Activated T-helper 2 cell treated with anti-CD3 and anti-CD28 coated beads, Interferon-gamma antibody, Interleukin-2, Interleukin-4, amounts not matched to agents 10 μg/mL and 5 μg/mL and 100 μg/mL, durations not matched to agents 14 hours and 24 hours and 36 hours (primary cell): ENCODE measurements around the gene LDB2. TPM values are rescaled to one million over a fixed set of nuclear protein-coding genes. Genes with fewer than 3 reads are reported as not detected.

Experiments used
- DNase-seq: peaks from one replicate; pipeline ENCODE4 v3.0.0; 2021; ENCODE audit warnings: low spot score
- H3K27ac Mint-ChIP-seq: one replicate; pipeline ENCODE4 v1.8.0; 2021; ENCODE audit warnings: mixed read lengths
- H3K27me3 Mint-ChIP-seq: one replicate; pipeline ENCODE4 v1.8.0; 2021; ENCODE audit warnings: low read depth, mixed read lengths
- H3K36me3 Mint-ChIP-seq: one replicate; pipeline ENCODE4 v1.8.0; 2021; ENCODE audit warnings: low read depth, mixed read lengths
- H3K4me1 Mint-ChIP-seq: one replicate; pipeline ENCODE4 v1.8.0; 2021; ENCODE audit warnings: low read depth, mixed read lengths
- H3K4me3 Mint-ChIP-seq: one replicate; pipeline ENCODE4 v1.8.0; 2021; ENCODE audit warnings: low read depth, mild to moderate bottlenecking, moderate library complexity, mixed read lengths
- H3K9me3 Mint-ChIP-seq: one replicate; pipeline ENCODE4 v1.8.0; 2021; ENCODE audit warnings: mixed read lengths
- intact Hi-C: fragments of 100-400 bp; cut with micrococcal nuclease; formaldehyde crosslinking; loops from one replicate; pipeline ENCODE4 v1.15.1; 2023
- total RNA-seq: library from RNA; stranded (reverse); gene quantifications from 2 replicates; pipeline ENCODE4 v1.2.3, GENCODE V29; 2022

The LDB2 gene
- total RNA-seq, 1 donor from 2014 or later: not detected

DNA sequence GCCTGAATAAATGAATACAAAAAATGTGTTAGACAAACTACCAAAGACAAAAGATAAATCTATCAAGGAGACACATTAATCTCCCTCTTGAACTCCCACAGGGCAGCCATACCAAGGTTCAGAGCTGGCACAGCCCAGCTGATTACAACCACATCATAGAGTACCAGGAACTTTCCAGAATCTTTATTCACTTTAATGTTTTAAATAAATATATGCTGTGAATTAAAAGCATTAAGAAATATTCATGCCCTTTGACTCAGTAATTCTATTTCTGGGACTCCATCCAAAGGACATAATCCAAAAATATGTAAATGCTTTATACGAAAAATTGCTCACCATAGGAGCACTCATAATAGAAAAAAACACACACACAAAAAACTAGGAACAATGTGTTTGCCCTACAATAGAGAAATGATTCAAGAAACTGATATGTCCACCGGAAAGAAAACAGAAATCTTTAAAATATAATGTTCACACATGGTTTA lies 126.0 kb downstream of the LDB2 start:
- H3K4me1 Mint-ChIP-seq: no peaks in the 10 kb centered on the region
- H3K36me3 Mint-ChIP-seq: no peaks in the 10 kb centered on the region
- intact Hi-C loops: no loop called here
- H3K9me3 Mint-ChIP-seq: no peaks in the 10 kb centered on the region
- no peak overlapping the region for H3K27ac Mint-ChIP-seq
- no peak for DNase-seq
- no peak overlapping the region for H3K4me3 Mint-ChIP-seq
- H3K27me3 Mint-ChIP-seq: no peaks in the 10 kb centered on the region

DNA sequence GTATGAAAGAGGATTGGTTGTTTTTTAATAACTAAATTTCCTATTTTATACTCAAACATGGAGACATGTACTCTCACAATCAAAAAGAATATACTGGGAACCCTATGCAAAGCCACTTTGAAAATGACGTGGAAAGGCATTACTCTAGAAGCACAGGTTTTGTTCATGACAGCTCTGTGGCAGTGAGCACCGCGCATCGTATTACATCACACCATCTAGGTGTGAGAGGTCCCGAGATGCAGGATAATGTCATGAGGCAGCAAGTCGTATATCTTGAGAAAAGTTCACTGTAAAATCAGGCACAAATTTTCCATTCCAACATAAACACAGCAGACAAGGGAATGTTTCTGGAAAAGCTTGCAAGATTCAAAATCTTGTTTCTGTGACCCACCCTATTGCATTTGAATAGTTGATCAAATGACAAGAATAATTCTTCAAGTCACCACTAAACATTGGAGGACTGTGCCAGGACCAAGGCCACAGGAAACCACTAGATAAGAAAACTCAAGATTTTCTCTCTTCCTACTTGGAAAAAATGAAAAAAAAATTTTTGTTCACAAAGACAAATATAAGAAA lies 127.6 kb downstream of the LDB2 start:
- Mint-ChIP-seq H3K27me3 (no peaks in the 10 kb centered on the region), H3K4me3 (no peak overlapping the region), H3K27ac (no peak overlapping the region), H3K4me1 (no peaks in the 10 kb centered on the region), H3K9me3 (no peaks in the 10 kb centered on the region), H3K36me3 (no peaks in the 10 kb centered on the region)
- intact Hi-C loops: no loop called here
- no peak for DNase-seq

DNA sequence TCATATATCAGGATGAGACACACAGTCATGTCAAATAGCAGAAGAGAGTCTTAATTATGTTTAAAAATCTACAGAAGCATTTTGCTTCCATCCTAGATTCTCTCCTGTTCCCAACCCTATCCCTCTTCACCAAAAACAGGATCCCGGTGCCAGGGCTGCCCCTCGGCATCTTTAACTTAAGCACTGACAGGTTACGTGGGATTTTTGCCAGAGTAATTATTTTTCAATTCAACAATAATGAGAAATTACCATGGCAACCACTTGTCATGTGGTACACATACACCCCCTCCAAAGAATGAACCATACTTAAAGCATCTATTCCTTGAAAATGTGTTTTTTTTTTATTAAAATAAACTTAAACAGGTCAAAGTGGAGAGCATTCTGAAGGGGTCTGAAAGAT lies 130.6 kb downstream of the LDB2 start:
- no peaks in the 10 kb centered on the region for H3K36me3 Mint-ChIP-seq
- intact Hi-C loops: no loop called here
- no peak overlapping the region for H3K4me3 Mint-ChIP-seq
- no peaks in the 10 kb centered on the region for H3K9me3 Mint-ChIP-seq
- no peaks in the 10 kb centered on the region for H3K27me3 Mint-ChIP-seq
- no peak overlapping the region for H3K27ac Mint-ChIP-seq
- H3K4me1 Mint-ChIP-seq: no peaks in the 10 kb centered on the region
- DNase-seq: no peak

DNA sequence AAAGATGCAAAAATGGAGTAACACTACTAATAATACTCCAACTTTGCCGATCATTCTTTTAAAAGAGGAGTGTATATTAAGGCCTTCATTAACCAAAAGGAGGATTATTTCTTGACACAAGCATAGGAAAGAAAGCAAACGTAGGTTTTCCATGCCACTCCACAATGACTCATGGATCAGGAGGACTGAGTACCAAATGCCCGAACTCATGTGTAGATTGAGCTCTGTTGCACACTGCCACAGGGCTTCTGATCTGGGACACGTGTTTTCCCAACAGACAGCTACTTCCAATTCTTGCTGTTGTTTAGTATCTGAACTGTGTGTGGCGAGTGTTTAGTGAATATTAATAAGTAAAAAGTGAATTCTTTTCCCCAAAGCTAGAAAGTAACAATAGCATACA lies 131.2 kb downstream of the LDB2 start:
- H3K36me3 Mint-ChIP-seq: no peaks in the 10 kb centered on the region
- no peak overlapping the region for H3K4me3 Mint-ChIP-seq
- H3K9me3 Mint-ChIP-seq: no peaks in the 10 kb centered on the region
- no peak overlapping the region for H3K27ac Mint-ChIP-seq
- no peak for DNase-seq
- no peaks in the 10 kb centered on the region for H3K27me3 Mint-ChIP-seq
- intact Hi-C loops: no loop called here
- H3K4me1 Mint-ChIP-seq: no peaks in the 10 kb centered on the region

DNA sequence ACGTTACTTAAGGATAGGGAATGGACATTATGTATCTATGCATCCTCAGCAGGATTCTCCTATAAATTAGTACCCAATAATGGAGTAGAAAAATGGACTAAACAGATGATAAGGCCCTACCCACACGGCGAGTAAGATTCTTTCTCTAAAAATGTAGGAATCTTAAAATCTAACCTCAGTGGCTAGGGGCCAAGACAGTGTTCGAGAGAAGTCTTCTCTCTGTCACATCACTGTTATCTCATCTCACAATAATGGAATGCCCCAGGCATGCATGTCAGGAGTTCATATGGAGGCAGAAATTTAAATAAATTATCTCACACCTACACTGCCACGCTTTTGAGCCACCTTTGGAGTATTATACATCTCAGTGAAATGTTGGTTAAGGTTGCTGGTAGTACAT lies 132.9 kb downstream of the LDB2 start:
- Mint-ChIP-seq H3K27me3 (no peaks in the 10 kb centered on the region), H3K4me1 (no peaks in the 10 kb centered on the region), H3K36me3 (no peaks in the 10 kb centered on the region), H3K27ac (no peak overlapping the region), H3K9me3 (no peaks in the 10 kb centered on the region), H3K4me3 (no peak overlapping the region)
- intact Hi-C loops: no loop called here
- DNase-seq: no peak

DNA sequence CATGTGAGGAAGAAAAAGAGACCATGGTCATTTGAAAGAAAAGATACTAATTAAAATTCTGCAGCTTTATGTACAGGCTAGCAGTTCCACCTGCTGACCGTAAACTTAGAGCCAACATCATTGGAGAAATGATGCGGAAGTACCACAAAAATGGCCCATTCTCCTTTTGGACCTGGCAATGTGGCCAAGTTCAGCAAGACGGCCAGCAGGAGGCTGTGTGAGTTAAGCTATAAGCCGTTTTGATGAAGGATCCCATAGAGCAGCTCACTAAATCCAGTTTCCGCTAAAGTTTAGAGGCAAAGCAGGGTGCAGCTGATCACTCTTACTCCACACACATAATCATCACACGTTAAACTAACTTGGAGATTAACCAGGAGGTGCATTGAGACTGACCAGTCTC lies 133.8 kb downstream of the LDB2 start:
- Mint-ChIP-seq H3K27ac (no peak overlapping the region), H3K4me1 (no peaks in the 10 kb centered on the region), H3K36me3 (no peaks in the 10 kb centered on the region), H3K4me3 (no peak overlapping the region), H3K9me3 (no peaks in the 10 kb centered on the region), H3K27me3 (no peaks in the 10 kb centered on the region)
- DNase-seq: no peak
- intact Hi-C loops: no loop called here

DNA sequence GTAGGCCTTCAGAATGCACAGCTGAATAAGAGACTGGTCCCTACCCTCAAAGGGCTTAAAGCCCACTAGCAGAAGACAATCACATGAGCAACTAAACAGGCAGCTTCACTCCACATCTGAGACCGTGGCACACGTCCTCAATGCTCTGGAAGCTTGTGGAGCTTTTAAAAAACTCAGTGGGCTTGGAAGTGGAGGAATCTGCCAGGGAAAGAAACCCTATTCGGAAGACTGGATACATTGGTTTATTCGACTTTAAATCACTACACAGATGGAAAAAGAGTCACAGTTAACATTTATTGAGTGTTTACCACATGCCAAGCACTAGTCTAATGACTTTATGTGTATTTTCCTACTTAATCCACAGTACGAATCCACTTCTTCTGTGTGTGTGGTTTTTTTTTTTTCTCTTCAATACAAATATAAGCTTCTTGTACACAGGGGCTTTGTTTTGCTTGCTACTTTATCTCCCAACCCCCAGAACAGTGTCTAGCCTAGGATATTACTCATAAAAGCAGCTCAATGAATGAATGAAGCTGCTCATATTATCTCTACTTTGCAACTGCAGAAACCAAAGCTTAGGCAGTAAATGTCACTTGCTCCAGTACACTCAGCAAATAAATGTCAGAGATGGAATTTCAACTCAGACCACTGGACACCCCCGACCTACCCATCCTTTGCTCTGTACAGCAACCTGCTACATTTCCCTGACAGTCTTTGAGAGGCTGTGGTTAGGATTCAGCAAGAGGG lies 137.7 kb downstream of the LDB2 start:
- intact Hi-C loops: no loop called here
- Mint-ChIP-seq H3K36me3 (no peaks in the 10 kb centered on the region), H3K27ac (no peak overlapping the region), H3K27me3 (no peaks in the 10 kb centered on the region), H3K4me1 (no peaks in the 10 kb centered on the region), H3K9me3 (no peaks in the 10 kb centered on the region), H3K4me3 (no peak overlapping the region)
- DNase-seq: no peak

DNA sequence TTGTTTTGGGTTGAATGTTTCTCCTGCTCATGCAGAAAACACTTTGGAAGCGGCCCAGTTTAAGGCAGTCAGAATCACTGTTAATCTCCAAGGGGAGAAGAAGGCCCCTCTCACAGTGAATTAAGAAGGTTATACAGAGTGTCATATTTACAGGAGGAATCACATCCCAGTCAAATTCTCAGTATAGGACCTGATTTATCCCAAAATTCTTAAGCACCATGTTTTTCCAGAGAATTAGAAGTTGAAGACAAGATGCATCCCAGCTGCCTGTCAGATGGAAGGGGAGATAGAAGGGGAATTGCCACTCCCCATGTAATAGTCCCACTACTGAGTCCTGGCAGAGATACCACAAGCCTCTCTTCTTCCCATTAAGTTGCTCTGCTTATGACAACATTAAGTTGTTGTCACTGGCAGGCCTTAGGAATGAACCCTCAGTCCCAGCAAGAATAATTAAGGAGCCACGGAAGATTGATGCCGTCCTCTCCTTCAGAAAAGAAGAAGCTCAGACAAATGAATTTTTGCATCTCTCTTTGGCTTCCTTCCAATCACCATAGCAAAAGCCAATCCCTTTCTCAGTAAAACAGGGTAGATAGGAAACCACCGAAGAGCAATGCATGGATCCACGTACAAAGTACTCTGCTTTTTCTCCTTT lies 138.4 kb downstream of the LDB2 start:
- no peak for DNase-seq
- no peaks in the 10 kb centered on the region for H3K27me3 Mint-ChIP-seq
- no peak overlapping the region for H3K27ac Mint-ChIP-seq
- intact Hi-C loops: no loop called here
- no peak overlapping the region for H3K4me3 Mint-ChIP-seq
- H3K9me3 Mint-ChIP-seq: no peaks in the 10 kb centered on the region
- H3K36me3 Mint-ChIP-seq: no peaks in the 10 kb centered on the region
- no peaks in the 10 kb centered on the region for H3K4me1 Mint-ChIP-seq

DNA sequence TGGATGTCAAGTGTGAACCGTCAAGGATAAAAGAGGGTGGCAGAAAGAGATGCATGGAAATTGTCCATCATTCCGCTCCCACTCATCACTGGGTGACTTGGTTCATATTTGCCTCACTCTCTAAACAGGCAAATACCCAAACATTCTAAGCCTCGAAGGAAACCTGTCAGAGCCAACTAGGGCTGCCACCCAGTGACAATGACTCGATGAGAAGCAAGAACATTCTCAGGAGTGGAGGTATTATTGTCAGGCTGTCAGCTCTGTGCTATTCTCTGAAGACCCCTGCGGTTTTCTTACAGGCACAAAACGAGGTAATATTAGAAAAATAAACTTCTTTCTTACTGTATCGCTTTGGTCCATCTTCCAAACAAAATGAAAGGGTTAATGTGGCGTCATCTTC lies 139.6 kb downstream of the LDB2 start:
- DNase-seq: no peak
- Mint-ChIP-seq H3K4me1 (no peaks in the 10 kb centered on the region), H3K36me3 (no peaks in the 10 kb centered on the region), H3K27me3 (no peaks in the 10 kb centered on the region), H3K4me3 (no peak overlapping the region), H3K9me3 (no peaks in the 10 kb centered on the region), H3K27ac (no peak overlapping the region)
- intact Hi-C loops: no loop called here

DNA sequence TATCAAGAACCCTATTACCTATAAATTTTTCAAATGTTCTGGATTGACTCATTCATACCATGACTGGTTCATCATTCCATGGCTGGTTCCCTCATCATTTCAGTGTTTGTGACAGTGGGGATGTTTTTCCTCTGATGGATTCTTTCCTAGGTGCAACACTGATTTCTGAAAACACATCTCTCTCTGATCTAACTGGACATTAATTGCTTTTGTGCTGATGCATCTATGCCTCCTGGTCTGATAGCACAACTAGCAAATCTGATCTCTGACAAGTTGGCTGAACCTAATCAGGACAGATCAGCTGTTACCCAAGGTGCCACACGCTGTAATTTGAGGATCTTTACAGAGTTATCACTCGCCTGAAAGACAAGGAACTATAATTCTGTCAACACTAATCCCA lies 140.2 kb downstream of the LDB2 start:
- Mint-ChIP-seq H3K4me1 (no peaks in the 10 kb centered on the region), H3K9me3 (no peaks in the 10 kb centered on the region), H3K36me3 (no peaks in the 10 kb centered on the region), H3K27ac (no peak overlapping the region), H3K4me3 (no peak overlapping the region), H3K27me3 (no peaks in the 10 kb centered on the region)
- intact Hi-C loops: no loop called here
- DNase-seq: no peak

DNA sequence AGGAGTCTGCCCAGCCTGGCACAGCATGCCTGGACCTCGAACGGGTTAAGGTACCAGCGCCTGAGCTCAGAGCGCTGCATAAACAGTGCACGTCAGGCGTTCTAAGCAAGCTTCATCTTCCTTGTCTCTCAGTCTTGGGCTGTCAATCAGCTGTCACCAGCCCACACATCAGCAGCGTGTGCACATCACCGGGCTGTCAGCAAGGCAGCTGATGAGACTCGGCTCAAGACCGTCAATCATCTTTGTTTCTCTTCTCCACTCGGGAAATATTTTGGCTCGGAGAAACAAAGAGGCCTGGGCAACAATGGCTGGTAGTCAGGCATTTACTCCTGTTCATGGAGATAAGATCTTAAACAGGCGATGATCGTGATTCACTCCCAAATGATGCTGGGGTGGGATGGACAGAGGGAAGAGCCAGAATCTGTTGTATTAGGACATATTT lies 141.3 kb downstream of the LDB2 start:
- H3K4me3 Mint-ChIP-seq: no peak overlapping the region
- H3K27ac Mint-ChIP-seq: no peak overlapping the region
- H3K9me3 Mint-ChIP-seq: no peaks in the 10 kb centered on the region
- no peak for DNase-seq
- H3K4me1 Mint-ChIP-seq: no peaks in the 10 kb centered on the region
- H3K36me3 Mint-ChIP-seq: no peaks in the 10 kb centered on the region
- intact Hi-C loops: no loop called here
- no peaks in the 10 kb centered on the region for H3K27me3 Mint-ChIP-seq

DNA sequence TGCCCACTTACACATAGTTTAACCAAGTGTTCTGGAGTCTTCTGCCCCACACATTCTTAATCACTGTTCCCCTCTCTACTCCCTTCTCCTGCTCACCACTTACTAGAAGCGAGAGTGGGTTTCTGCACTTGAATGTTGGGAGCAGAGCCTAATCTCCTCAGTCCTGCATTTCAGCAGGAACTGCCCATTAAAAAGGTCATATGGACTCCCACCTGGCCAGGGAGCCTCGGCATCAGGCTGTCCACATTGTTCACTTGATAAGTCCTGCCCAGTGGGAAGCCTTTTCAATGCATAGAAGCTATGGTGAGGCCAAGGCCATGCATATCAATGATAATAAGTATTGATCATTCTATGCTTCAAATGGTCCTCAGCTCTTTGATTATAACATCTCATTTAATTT lies 144.3 kb downstream of the LDB2 start:
- DNase-seq: no peak
- Mint-ChIP-seq H3K4me1 (no peaks in the 10 kb centered on the region), H3K36me3 (no peaks in the 10 kb centered on the region), H3K27ac (no peak overlapping the region), H3K4me3 (no peak overlapping the region), H3K9me3 (no peaks in the 10 kb centered on the region), H3K27me3 (no peaks in the 10 kb centered on the region)
- intact Hi-C loops: no loop called here

DNA sequence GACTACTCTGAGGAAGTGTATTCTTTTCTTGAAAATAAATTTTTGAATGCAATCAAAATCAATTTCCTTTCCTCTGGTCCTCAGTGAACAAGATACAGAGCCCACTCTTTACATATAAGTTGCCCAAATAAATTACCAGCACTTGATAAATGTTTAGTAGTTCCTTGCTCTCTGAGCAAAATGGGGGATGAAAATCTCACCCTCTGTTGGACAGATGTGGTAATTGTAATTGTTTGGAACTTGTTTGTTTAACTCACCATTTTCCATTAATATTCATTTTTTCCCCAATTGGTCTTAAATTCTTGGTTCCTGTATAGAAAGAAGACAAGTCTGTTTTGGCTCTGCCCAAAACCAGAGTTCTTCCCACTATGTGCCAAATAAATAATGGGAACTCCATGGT lies 146.3 kb downstream of the LDB2 start:
- Mint-ChIP-seq H3K4me1 (no peaks in the 10 kb centered on the region), H3K4me3 (no peak overlapping the region), H3K36me3 (no peaks in the 10 kb centered on the region), H3K27ac (no peak overlapping the region), H3K9me3 (no peaks in the 10 kb centered on the region), H3K27me3 (no peaks in the 10 kb centered on the region)
- intact Hi-C loops: no loop called here
- no peak for DNase-seq
